Loucy (cell line): ENCODE results near the gene GPR63.

ENCODE experiments used
- H2AFZ ChIP-seq: fragments of 200-600 bp; sonication (generic); 2 replicates; pipeline ENCODE4 v1.6.0; 2016; ENCODE audit warnings: antibody characterized with exemption, mild to moderate bottlenecking, low read length, moderate library complexity
- H3F3A ChIP-seq: fragments of 200-600 bp; 2 replicates; pipeline ENCODE4 v1.6.0; 2016; ENCODE audit warnings: antibody characterized with exemption, low read depth, mild to moderate bottlenecking
- H3K27me3 ChIP-seq: fragments of 200-600 bp; sonication (generic); 2 replicates; pipeline ENCODE4 v1.6.1; 2014; ENCODE audit warnings: low read length, mild to moderate bottlenecking; ENCODE audit not compliant: insufficient read depth, poor library complexity, severe bottlenecking
- H3K36me3 ChIP-seq: fragments of 200-600 bp; sonication (generic); 2 replicates; pipeline ENCODE4 v1.6.1; 2016; ENCODE audit warnings: low read length; ENCODE audit not compliant: insufficient read depth
- H3K4me1 ChIP-seq: fragments of 200-600 bp; sonication (generic); 2 replicates; pipeline ENCODE4 v1.5.1; 2014; ENCODE audit warnings: low read length, mild to moderate bottlenecking; ENCODE audit not compliant: insufficient read depth, poor library complexity, severe bottlenecking
- H3K4me2 ChIP-seq: fragments of 200-600 bp; sonication (generic); 2 replicates; pipeline ENCODE4 v1.6.0; 2014; ENCODE audit warnings: antibody characterized with exemption, low read length, low read depth, mild to moderate bottlenecking; ENCODE audit not compliant: poor library complexity, severe bottlenecking
- H3K4me3 ChIP-seq: fragments of 200-600 bp; sonication (generic); 2 replicates; pipeline ENCODE4 v1.5.1; 2014; ENCODE audit warnings: low read length, mild to moderate bottlenecking, mixed read lengths; ENCODE audit not compliant: poor library complexity, severe bottlenecking
- H3K79me2 ChIP-seq: fragments of 200-600 bp; sonication (generic); 2 replicates; pipeline ENCODE4 v1.6.1; 2014; ENCODE audit warnings: low read length; ENCODE audit not compliant: insufficient read depth
- H3K9ac ChIP-seq: fragments of 200-600 bp; sonication (generic); 2 replicates; pipeline ENCODE4 v1.6.0; 2014; ENCODE audit warnings: mild to moderate bottlenecking, low read depth, low read length, moderate library complexity; ENCODE audit not compliant: poor library complexity, severe bottlenecking
- H3K9me2 ChIP-seq: fragments of 200-600 bp; sonication (generic); replicated peaks from 2 replicates; pipeline ENCODE4 v1.6.1; 2016; ENCODE audit warnings: low read depth, low read length, mixed read lengths
- H3K9me3 ChIP-seq: fragments of 200-600 bp; sonication (generic); 2 replicates; pipeline ENCODE4 v1.6.1; 2014; ENCODE audit warnings: mild to moderate bottlenecking, antibody characterized with exemption, low read length, low read depth; ENCODE audit not compliant: insufficient read depth
- H4K20me1 ChIP-seq: fragments of 200-600 bp; sonication (generic); 2 replicates; pipeline ENCODE4 v1.6.0; 2014; ENCODE audit warnings: antibody characterized with exemption, low read length, mild to moderate bottlenecking; ENCODE audit not compliant: insufficient read depth, poor library complexity, severe bottlenecking
- CTCF ChIP-seq: fragments of 200-600 bp; sonication (generic); conservative IDR thresholded peaks from 2 replicates; pipeline ENCODE4 v1.5.1; 2014; ENCODE audit warnings: mild to moderate bottlenecking, antibody characterized with exemption, low read length
- EZH2phosphoT487 ChIP-seq: fragments of 200-600 bp; IDR thresholded peaks from 2 replicates; pipeline ENCODE4 v1.6.1; 2018; ENCODE audit warnings: antibody characterized with exemption, mild to moderate bottlenecking, moderate library complexity, borderline replicate concordance

GPR63 gene

GRCh38 chr6:96865055-96865405 lies 27.8 kb upstream of the GPR63 start:
- no peaks in the 10 kb centered on the region for H3F3A ChIP-seq
- no peak overlapping the region for H3K4me3 ChIP-seq
- TF ChIP-seq EZH2phosphoT487 (no peak), CTCF (no peak)
- H2AFZ ChIP-seq, result no peak overlapping the region
- no peaks in the 10 kb centered on the region for H4K20me1 ChIP-seq
- no peak overlapping the region for H3K9ac ChIP-seq
- H3K9me3 ChIP-seq, result no peaks in the 10 kb centered on the region
- H3K9me2 ChIP-seq, result no peaks in the 10 kb centered on the region
- H3K4me2 ChIP-seq, result no peak overlapping the region
- H3K79me2 ChIP-seq, result no peaks in the 10 kb centered on the region
- H3K27me3 ChIP-seq, result no peaks in the 10 kb centered on the region
- no peaks in the 10 kb centered on the region for H3K36me3 ChIP-seq
- H3K4me1 ChIP-seq, result no peaks in the 10 kb centered on the region

GRCh38 chr6:96864216-96865054 lies 27.2 kb upstream of the GPR63 start:
- no peaks in the 10 kb centered on the region for H3K79me2 ChIP-seq
- no peak overlapping the region for H3K4me2 ChIP-seq
- H3K9me3 ChIP-seq, result no peaks in the 10 kb centered on the region
- H3K27me3 ChIP-seq, result no peaks in the 10 kb centered on the region
- TF ChIP-seq CTCF (no peak), EZH2phosphoT487 (no peak)
- H3F3A ChIP-seq, result no peaks in the 10 kb centered on the region
- H3K9ac ChIP-seq, result no peak overlapping the region
- no peaks in the 10 kb centered on the region for H3K36me3 ChIP-seq
- no peaks in the 10 kb centered on the region for H3K4me1 ChIP-seq
- H4K20me1 ChIP-seq, result no peaks in the 10 kb centered on the region
- H2AFZ ChIP-seq, result no peak overlapping the region
- no peaks in the 10 kb centered on the region for H3K9me2 ChIP-seq
- no peak overlapping the region for H3K4me3 ChIP-seq

GRCh38 chr6:96862560-96862959 lies 25.3 kb upstream of the GPR63 start:
- H3F3A ChIP-seq, result no peaks in the 10 kb centered on the region

More at GRCh38 chr6:96862560-96862959, 25.3 kb upstream of the GPR63 start:
- H3K9me2 ChIP-seq, result no peaks in the 10 kb centered on the region
- no peaks in the 10 kb centered on the region for H3K9me3 ChIP-seq
- no peaks in the 10 kb centered on the region for H3K27me3 ChIP-seq
- no peak for TF ChIP-seq CTCF
- no peak for TF ChIP-seq EZH2phosphoT487
- H2AFZ ChIP-seq, result no peak overlapping the region
- no peaks in the 10 kb centered on the region for H3K36me3 ChIP-seq
- no peak overlapping the region for H3K4me2 ChIP-seq
- H3K79me2 ChIP-seq, result no peaks in the 10 kb centered on the region
- H3K4me3 ChIP-seq, result no peak overlapping the region
- H3K4me1 ChIP-seq, result no peaks in the 10 kb centered on the region
- no peaks in the 10 kb centered on the region for H4K20me1 ChIP-seq
- H3K9ac ChIP-seq, result no peak overlapping the region
